TTC549 (cell line): ENCODE data around the gene YKT6.

Experiments
- FAIRE-seq: peaks from 2 replicates; lab custom pipeline; 2012; peaks lifted over from hg19 to GRCh38; lab: Jason Lieb, UNC

The YKT6 gene

DNA sequence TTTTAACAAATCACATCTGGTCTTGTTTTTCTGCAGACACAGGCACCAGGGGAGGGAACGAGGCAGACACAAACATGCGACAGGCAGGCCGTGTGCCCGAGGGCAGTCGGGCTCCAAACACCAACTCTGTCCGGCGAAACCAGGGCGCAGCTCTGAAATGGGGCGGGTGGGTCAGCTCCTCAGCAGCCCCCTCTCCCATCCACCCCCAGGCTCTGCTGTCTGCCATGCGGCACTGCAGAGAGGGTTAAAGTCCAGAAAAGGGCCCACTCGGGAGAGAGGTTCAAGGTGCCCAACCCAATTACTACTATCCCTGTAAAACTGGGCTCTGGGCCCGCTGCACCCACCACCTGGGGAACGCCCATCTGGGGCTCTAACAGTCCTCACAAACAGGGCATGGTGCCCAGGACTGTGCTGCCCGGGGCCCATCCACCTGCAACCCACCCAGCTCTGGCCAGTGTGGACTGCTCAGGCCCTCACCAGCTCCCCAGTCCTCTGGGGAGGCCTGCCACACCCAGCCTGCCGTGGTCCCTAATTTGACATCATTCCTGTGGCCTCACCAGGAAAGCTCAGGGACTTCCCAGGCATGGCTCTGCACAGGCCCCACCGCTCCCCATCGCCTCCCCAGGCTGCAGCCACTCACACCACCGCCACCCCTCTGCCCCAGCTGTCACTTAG is 18.7 kb downstream of the YKT6 start:
- FAIRE-seq: no peak

DNA sequence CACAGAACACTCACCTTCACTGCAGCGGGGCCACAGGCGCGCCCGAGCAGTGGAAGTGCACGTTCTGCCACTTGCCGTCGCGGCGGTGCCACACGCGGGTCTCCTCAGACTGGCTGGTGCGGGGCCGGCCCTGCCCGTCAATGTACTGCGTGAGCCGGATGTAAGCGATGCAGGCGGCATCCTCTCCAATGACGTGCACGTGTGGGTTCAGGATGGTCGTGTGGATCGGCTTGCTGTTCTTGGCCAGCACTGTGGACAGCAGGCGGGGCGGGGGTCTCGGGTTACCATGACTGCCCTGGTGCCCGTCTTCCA is 19.2 kb downstream of the YKT6 start:
- no peak for FAIRE-seq

DNA sequence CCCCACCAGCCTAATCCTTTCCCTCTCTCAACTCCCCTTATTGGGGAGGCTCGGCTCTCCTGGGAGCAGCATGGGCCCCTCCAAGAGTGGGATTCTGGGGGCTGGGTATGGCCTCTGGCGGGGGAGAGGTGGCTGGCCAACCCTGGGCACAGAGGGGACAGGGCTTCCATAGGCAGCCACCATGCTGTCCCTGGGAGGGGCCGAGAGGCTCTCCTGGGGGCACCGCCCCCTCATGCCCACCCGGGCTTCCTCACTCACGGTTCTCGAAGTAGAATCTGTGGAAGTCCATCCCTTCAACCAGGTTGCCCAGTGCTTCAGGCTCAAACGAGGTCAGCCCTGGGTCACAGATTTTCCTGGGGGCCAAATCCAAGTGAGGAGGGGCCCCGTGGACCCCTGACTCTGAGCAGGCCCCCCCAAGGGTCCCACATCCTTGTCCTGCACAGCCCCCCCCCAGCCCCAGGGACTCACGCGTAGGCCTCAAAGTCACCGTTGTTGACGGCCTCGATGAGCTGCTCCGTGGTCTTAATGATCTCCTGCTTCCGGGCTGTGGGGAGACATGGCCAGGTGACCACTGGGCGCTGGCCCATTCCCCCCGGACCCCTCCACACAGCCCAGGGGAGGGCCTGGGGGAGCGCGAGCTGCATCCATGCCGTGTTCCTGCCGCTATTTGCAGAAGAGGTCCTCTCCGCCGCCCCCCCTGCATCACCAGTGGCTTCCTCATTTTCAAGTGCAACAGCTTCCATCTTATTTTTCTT is 19.8 kb downstream of the YKT6 start:
- no peak for FAIRE-seq

GRCh38 chr7:44221231-44221791 is 20.5 kb downstream of the YKT6 start:
- no peak for FAIRE-seq

DNA sequence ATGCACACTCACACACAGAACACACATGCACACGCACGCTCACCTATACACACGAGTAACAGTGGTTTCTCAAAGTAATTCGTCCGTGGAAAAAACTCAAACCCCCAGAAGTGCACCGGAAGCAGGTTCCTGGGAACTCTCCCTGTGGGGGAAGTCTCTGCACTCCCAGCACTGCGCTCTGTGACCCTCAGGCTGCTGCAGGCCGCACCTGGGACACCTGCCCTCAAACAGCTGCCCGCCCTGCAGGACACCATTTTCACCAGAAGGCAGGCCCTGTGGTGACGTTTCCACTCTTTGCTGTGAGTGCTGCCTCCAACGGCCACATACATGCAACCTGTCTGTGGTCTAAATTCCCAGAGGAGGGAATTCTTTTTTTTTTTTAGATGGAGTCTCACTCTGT is 21.3 kb downstream of the YKT6 start:
- no peak for FAIRE-seq

DNA sequence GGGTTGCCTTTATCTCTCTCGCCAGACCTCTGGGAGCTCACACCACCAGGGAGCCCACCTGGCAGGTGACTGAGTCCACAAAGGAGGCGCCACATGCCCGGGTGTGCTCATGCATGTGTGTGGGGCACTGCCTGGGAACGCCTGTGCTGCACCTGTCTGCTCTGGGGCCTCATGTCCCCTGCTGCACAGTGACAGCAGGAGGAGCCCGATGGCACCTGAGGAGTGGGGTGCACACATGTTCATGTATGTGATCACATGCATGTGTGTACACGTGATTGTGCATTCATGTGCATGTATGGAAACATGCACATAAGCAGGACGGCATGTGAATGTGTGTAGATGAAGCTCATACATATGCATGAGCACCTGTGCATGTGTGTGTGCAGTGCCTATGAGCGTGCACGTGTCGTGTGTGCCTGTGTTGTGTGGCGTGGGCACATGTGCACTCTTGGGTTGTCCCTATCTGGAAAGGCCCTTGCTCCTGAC is 22.0 kb downstream of the YKT6 start:
- no peak for FAIRE-seq

DNA sequence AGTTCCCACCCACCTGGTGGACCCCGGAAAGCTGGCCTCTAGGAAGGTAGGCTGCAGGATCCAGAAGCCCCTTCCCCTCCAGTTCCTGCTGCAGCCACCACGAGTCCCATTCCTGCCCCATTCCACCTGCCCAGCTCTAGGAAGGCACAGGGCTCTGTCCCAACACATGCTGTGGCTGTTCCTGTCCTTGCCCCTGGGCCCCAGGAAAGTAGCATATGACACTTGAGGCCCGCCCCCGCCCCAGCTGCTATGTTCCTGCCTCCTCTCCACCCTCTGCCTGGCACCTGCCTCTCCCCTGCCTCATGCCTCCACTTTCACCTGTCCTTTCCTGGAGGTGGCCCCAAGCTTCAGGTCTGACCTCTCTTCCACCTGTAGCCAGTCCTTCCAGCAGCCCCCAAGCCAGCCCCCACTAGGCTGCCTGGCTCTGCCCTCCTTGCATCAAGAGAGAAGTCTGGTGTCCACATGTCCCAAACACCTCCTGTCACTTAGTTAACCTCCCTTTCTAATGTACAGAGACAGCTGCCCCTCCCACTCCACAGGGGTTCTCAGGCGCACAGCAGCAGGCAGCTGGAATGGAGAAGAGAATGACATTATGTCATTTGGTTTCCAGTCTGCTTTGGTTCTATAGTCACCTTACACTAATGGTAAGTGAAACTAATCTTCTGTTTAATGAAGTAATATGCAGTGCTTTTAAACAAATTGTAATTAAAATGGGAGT is 22.7 kb downstream of the YKT6 start:
- FAIRE-seq: no peak

DNA sequence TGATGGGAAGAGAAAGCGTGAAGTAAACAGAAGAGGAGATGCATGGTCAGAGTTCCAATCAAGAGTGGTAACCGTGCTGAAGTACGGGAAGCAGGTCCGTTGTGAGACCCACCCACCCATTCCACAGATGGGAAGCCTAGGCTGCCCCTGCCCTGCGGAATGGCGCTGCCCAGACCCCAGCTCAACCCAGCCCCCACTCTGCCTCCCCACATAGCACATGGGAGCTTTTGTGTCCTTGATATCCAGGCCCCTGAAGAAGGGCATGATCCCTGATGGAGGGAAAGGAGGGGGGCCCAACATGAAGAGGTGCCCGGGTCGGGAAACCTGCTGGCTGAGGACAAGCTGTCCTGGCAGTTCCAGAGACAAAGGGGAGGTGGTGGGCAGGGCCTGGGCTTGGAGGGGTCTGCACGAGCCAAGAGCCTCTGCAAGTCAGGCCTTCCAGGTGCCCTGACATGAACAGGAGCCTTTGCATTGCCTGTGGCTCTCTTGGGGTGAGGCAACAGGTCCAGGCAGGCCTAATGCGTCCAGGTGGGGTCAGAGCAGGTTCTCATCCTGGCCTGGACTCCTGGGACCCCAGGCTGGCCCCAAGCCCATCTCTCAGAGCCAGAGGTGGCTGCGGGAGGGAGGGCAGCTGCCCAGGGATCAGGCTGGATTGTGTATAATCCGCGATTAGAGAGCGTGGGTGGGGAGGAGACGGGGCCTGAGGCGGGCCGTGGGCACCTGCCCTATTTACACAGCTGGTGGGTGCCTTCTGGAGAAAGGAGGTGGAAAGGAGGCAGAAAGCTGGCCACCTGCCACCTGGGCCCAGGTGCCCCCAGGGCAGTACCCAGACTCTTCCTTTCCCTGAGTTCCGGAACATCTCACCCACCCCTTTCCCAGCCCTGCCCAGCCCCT is 23.5 kb downstream of the YKT6 start:
- no peak for FAIRE-seq

- no peak for FAIRE-seq
These were observed 24.3 kb downstream of the YKT6 start for GRCh38 chr7:44224974-44225565.

- no peak for FAIRE-seq
These were observed 25.0 kb downstream of the YKT6 start for GRCh38 chr7:44225566-44226395.

GRCh38 chr7:44226396-44226753 is 25.6 kb downstream of the YKT6 start:
- no peak for FAIRE-seq

- FAIRE-seq: no peak
These were observed 27.1 kb downstream of the YKT6 start for GRCh38 chr7:44227911-44228310.

GRCh38 chr7:44228571-44229350 is 28.0 kb downstream of the YKT6 start:
- FAIRE-seq: no peak

- FAIRE-seq: no peak
These were observed 28.8 kb downstream of the YKT6 start for GRCh38 chr7:44229546-44230105.

- no peak for FAIRE-seq
These were observed 29.5 kb downstream of the YKT6 start for GRCh38 chr7:44230286-44230685.

- no peak for FAIRE-seq
These were observed 30.3 kb downstream of the YKT6 start for GRCh38 chr7:44231088-44231487.

GRCh38 chr7:44232396-44232795 is 31.6 kb downstream of the YKT6 start:
- FAIRE-seq: no peak

DNA sequence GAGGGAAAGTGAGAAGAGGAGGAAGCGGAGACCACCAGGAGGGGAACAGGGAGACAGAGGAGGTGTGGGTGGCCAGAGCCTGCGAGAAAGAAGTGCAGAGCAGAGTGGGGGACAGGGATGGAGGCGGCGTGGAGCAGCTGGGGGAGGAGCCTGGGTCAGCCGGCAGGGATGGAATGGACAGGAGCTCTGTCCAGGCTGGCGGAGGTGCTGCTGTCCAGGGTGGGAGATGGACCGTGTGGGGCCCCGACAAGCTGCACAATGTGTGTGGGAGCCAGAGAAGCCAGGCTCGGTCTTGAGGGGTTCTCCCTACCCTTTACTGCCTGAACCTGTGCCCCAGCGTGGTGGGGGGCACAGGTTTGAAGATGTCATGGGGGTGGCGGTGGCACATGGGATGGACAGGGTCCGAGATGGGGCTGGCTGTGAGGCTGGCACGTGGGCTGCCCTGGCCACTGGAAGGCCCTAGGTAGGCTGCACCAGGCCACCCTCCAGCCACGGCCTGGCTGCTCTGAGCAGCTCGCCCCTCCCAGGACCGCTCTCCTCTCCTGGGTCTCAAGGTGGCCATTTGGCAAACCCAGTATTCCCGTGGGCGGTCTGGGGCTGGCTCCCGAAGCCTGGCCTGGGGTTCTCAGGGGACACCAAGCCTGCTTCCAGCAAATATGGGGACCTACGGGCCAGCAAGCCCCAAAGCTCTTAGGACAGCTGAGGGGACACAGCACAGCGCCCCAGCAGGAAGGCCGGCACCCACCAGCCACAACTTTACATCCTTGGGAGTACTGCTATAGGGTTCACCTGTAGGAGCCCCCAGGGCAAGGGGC is 32.3 kb downstream of the YKT6 start:
- FAIRE-seq: no peak

- FAIRE-seq: no peak
These were observed 34.3 kb downstream of the YKT6 start for GRCh38 chr7:44235066-44235465.
